ENCODE data around the gene FAM184B.

The FAM184B gene

GRCh38 chr4:17773135-17773698 lies 8.2 kb downstream of the FAM184B start:
- no peak for DNase-seq (ENCODE audit: low spot score)

GRCh38 chr4:17771284-17771908 lies 10.0 kb downstream of the FAM184B start:
- no peak for DNase-seq (ENCODE audit: low spot score)

- no peak for DNase-seq (ENCODE audit: low spot score)
These were observed 10.6 kb downstream of the FAM184B start for GRCh38 chr4:17770845-17771244.

GRCh38 chr4:17769406-17770174 lies 11.8 kb downstream of the FAM184B start:
- no peak for DNase-seq (ENCODE audit: low spot score)

- no peak for DNase-seq (ENCODE audit: low spot score)
These were observed 14.5 kb downstream of the FAM184B start for GRCh38 chr4:17766826-17767458.

GRCh38 chr4:17765514-17766286 lies 15.7 kb downstream of the FAM184B start:
- DNase-seq (ENCODE audit: low spot score): no peak

- no peak for DNase-seq (ENCODE audit: low spot score)
These were observed 17.5 kb downstream of the FAM184B start for GRCh38 chr4:17763931-17764330.

GRCh38 chr4:17763416-17763815 lies 18.0 kb downstream of the FAM184B start:
- no peak for DNase-seq (ENCODE audit: low spot score)

- no peak for DNase-seq (ENCODE audit: low spot score)
These were observed 18.7 kb downstream of the FAM184B start for GRCh38 chr4:17762726-17763125.

GRCh38 chr4:17761062-17761461 lies 20.4 kb downstream of the FAM184B start:
- no peak for DNase-seq (ENCODE audit: low spot score)

GRCh38 chr4:17760626-17761025 lies 20.8 kb downstream of the FAM184B start:
- DNase-seq (ENCODE audit: low spot score): no peak

GRCh38 chr4:17758485-17758884 lies 22.9 kb downstream of the FAM184B start:
- DNase-seq (ENCODE audit: low spot score): no peak

GRCh38 chr4:17757621-17758020 lies 23.8 kb downstream of the FAM184B start:
- DNase-seq (ENCODE audit: low spot score): no peak

GRCh38 chr4:17753646-17754045 lies 27.8 kb downstream of the FAM184B start:
- no peak for DNase-seq (ENCODE audit: low spot score)

GRCh38 chr4:17740702-17741101 lies 40.7 kb downstream of the FAM184B start:
- DNase-seq (ENCODE audit: low spot score): no peak

- no peak for DNase-seq (ENCODE audit: low spot score)
These were observed 44.9 kb downstream of the FAM184B start for GRCh38 chr4:17736484-17736883.

- no peak for DNase-seq (ENCODE audit: low spot score)
These were observed 54.5 kb downstream of the FAM184B start for GRCh38 chr4:17726911-17727310.

- no peak for DNase-seq (ENCODE audit: low spot score)
These were observed 57.8 kb downstream of the FAM184B start for GRCh38 chr4:17723648-17724047.

GRCh38 chr4:17722356-17722700 lies 59.1 kb downstream of the FAM184B start:
- no peak for DNase-seq (ENCODE audit: low spot score)

- DNase-seq (ENCODE audit: low spot score): no peak
These were observed 59.7 kb downstream of the FAM184B start for GRCh38 chr4:17721496-17722355.

GRCh38 chr4:17719106-17719505 lies 62.3 kb downstream of the FAM184B start:
- DNase-seq (ENCODE audit: low spot score): no peak

Measured in CD4-positive, alpha-beta T cell treated with Interleukin-2 at 100 ng/mL for 4 hours (primary cell).